Hematopoietic multipotent progenitor cell (in vitro differentiated cells): Measurements from ENCODE around the gene USP44. TPM values are rescaled to one million over a fixed set of nuclear protein-coding genes. Genes with fewer than 3 reads are reported as not detected.
A peak's percentile ranks its signal among the peaks of the same experiment; 100 is the strongest.

Experiments used
- DNase-seq, 3 donors: peaks; one replicate each; pipeline ENCODE4 v3.0.0-alpha.2; 2011 to 2015; ENCODE audit warnings: low read depth in 2 of 3, low spot score in 2 of 3
- total RNA-seq: library from RNA; depleted of rRNA; stranded (reverse); fragments of >200 nt; gene quantifications from one replicate; pipeline ENCODE4 v1.2.3, GENCODE V29; 2012

USP44 gene
- total RNA-seq, 1 donor = 0.54 TPM

DNA sequence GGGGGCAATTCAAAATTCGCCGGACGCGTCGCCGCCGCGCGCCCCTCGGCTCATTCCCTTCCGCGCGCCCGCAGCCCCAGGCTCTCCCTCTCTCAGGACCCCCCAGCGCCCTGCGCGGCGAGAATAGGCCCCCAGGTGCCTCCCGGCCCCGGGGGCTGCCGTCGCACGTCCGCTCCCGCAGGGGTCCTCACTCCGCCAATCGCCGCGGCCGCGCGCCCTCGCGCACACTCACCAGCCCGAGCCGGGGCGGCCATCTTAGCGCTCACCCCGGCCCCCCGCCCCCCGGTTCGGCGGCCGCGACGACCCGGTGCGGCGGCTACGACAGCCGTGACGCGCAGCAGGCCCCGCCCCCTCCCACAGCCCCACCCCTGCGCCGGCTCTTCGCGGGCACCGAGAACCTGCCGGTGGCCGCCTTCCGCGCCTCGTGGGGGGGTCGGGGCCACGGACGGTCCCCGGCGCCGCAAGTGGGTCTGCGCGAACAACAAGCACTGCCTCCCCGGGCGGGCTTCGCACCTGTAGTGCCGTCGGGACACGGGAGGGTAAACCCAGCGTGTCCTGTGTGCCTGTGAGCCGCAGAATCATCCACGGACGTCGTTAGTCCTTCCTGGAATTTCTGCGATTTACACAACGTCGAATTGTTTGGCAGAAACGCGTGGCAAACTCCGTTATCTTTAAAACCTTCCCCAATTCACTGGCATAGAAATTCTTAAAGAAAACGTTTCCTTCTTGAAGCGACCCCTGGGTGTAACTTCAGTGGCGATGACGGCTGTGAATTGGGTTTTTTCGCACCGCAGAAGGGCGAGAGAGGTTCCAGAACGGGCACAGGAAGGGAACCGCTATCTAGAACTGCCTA is 2.5 kb downstream of the USP44 start:
- DNase-seq = peak; percentile 49 to 69 (median 66)

DNA sequence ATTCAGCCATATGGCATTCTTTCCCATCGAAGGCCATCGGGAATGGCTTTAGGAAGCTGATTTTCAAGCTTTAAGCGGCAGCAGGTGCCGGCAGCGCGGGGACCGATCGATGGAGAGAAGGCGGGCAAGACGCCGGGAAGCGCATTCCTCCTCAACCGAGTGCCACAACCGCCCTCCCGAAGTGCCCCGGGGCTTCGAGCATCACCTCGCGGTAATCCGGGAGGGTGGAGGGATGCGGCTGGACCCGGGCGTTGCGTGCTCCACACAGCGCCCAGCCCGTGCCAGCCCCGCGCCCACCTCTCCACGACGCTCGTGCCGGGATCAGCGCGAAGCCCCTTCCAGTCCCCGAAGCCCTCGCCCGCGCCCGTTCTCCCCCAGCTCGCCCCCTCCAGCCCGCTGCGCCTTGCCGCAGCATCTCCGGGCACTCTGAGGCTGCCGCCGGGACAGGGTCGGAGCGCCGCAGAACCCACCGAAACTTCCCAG is 3.2 kb downstream of the USP44 start:
- DNase-seq = peak in 1 of 3 donors; percentile 9

DNA sequence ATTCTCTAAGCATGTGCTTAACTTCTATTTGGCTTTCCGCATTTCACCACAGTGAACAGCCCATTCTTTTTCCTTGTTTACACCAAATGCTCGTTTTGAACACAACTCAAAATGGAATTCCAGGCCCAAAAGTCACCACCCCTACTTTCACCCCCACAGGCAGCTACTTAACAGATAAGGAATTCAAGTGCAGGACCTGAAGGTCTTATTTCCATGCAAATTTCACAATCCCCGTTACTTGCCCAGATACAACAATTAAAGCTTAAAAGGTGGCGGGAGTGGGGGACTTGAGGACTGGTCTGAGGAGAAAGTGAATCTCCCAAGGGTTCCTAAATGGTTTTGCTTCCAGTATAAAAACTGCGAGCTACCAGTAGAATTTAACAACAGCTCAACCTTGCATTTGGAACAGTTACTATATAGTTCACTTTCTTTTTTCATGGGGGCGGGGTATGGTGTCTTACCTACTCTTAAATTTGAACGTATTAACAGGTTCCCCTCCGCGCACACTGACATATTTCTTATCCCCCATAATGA is 3.7 kb downstream of the USP44 start:
- peak in 2 of 3 donors; percentile 14 to 31 for DNase-seq

DNA sequence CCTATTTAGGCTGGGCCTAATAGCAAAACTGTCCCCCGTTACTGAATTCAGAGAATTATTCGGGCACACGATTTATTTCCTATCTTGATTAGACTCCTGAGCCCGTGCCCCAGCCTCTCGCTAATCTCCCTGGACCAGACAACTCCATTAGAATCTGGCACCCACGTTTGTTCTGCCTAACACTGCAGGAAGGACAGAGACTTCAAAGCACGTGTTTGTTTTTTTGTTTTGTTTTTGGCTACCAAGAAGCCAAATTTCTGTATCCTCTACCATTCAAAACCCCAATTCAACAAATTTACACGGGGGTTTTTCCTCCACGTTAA is 4.8 kb downstream of the USP44 start:
- no peak for DNase-seq

DNA sequence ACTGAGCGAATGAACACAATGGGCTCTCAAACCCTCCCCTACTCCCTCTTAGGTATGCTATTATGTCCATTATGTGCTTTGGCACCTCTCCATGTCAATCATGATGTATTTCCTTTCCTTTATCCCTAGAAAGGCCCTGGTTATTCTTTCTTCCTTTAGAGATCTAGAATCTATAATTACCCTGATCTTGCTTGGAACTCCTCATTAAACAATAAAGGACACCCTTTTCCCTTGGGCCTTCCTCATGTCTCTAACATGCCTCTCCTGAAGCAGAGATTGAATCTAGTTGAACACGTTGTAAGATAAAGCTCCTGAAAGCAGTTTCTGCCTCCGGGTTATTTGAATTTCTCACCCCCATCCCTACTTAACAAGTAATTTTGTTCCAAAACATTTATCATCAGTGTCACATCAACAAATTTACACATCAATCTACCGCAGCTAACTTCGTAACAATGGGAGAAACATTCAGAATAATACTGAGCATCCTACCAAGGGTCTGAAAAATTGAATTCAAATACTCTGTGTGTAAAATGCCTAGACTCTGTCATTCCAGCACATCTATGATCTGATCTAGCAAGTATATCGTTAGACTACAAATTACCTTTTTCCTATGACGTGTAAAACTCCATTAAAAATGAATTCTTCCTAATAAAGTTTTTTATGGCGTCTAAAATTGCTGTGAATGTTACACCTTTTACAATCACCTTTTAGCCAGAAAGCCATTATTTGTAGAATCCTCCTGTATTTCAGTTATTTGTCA is 5.4 kb downstream of the USP44 start:
- DNase-seq = no peak

DNA sequence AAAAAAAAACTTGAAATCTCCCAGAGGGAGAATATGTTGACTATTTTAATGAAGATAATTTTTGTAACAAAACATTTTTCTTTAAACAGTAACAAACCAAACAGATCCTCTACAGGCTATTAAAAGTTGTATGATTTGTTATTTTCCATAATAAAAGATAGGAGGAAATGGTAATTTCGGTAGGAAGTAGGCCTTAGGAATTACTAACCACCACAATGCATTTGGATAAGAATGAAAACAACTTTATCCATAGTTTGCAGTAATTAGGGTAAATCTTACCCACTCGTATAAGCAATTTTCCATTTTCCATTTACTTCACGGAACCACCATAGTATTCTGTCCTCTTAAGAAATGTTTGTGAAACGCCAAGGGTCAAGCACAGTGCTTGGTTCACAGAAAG is 6.0 kb downstream of the USP44 start:
- DNase-seq = no peak

DNA sequence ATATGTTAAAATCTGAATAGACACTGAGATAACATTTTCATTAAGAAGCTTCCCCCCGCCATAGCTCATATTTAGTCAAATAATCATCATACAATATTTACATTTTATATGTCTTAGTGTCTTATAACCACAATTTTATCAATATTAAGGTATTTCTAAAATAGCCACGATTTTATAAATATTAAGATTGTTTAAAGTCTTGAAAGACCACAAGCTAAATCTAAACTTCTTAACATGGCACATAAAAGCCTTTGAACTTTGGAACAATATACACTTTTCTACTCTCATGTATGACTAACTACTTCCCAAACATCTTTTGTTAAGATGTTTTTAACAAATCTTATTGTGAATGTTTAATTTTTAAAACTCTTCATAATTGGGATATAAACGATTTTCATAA is 6.5 kb downstream of the USP44 start:
- no peak for DNase-seq

DNA sequence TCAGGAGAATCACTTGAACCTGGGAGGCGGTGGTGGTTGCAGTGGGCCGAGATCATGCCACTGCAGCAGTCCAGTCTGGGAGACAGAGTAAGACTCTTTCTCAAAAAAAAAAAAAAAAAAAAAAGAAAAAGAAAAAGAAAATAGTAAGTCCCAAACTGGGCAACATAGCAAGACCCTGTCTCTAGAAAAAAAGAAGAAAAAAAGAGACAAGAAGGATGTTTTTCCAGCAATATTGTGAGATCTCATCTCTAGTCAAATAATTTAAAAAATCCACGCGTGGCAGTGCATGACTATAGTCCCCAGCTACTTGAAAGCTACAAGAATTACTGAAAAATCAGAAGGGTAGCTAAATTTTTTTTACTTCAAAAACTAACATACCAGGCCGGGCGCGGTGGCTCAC is 8.0 kb downstream of the USP44 start:
- no peak for DNase-seq

DNA sequence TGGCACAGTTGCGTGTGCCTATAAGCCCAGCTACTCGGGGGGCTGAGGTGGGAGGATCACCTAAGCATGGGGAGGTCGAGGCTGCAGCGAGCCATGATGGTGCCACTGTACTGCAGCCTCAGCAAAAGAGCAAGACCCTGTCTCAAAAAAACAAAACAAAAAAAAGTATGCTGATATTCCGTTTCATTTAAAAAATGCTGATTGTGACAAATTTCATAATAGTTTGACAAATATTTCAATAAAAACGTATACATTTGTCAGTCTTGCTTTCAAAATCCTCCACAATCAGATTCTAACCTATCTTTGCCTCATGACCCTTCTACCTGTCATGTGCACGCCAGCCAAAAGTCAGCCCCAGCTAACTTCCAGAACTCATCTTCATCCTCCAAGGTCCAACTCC is 9.8 kb downstream of the USP44 start:
- no peak for DNase-seq

DNA sequence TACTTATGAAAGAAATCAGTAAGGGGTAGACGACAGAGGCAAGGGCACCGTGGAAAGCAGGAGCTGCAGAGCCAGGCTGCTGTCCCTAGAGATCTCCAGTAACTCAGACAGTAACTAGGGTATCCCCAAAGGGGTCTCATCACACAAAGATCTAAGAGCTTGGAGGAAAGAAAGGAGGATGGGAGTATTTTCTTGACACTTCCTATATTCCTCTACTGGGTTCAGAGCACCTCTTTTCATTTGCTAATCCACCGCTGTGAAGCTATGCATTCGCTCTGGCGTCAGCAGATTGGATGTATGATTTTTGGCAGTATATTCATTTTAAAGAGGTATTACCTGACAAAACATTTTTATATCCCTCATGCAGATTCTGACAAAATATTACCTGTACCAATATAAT is 12.6 kb downstream of the USP44 start:
- DNase-seq = no peak

DNA sequence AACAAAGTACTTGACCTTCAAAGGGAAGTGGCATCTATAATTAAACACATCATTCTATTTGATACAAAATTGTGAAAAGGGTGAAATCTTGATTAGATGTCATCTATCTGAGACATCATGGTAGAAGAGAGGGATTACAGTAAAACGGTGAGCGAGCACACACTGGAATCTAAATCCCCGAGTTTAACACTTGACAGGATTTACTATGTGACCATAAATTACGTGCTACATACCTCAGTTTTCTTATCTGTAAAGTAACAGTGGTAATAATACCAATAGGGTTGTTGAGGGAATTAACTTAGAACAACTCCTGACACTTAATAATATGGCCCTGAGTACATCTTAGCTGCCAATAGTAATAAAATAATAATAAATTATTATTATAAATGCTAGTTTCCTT is 13.3 kb downstream of the USP44 start:
- DNase-seq = no peak

DNA sequence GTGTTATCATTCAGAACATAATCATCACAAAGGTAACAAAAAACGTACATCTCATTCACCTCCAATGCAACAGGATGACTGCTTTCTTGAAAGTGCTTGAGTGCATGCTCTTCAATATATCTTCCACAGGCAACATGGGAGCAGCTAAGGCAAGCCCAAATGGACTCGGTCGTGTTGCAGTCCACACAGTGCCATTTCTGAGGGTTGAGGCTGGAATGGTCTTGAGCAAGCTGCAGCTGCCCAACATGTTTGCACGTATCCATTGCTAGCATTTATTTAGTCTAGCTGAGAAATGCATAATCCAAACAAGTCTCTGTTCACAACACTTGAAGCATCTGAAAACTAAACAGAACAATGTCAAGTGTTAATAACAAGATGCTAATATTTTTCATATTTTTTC is 17.3 kb downstream of the USP44 start:
- DNase-seq = no peak

DNA sequence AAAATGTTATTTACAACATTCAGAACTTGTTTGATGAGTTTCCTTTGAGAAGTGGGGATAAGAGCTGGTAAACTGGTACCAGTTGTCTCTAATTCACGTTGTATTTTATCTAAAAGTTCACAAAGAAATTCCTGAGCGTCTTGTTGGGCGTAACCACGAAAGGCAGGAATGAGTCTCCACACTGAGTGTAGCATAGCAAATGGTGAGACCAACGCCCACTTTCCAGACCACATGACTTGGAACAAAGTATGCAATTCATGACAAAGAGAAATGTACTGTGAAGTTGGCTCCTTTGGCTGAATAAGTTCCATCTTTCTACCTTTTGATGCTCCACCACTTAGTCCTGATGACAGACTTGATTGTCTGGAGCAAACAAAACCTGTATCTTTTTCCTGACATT is 18.4 kb downstream of the USP44 start:
- no peak for DNase-seq

DNA sequence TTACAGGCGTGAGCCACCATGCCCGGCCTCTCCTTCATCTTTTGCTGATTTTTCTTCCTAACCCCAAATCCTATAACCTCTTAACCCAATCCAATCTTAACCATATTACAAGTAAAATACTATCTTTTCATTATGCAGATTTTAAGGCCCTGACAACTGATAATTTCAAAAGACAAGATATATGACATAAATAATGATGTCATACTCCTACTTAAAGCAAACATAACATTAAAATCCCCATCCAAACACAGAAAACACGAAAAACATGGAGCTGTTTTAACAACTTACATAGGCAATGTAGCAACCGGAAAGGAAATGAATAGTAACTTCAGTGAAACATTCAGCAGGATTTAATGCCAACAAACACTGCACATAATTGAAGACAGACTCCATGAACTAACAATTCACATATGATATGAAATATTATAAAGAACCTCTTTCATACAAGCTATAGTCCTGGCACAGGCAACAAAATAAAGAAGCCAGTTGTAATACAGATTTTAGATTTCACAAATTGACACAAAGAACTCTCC is 21.5 kb downstream of the USP44 start:
- DNase-seq = no peak

DNA sequence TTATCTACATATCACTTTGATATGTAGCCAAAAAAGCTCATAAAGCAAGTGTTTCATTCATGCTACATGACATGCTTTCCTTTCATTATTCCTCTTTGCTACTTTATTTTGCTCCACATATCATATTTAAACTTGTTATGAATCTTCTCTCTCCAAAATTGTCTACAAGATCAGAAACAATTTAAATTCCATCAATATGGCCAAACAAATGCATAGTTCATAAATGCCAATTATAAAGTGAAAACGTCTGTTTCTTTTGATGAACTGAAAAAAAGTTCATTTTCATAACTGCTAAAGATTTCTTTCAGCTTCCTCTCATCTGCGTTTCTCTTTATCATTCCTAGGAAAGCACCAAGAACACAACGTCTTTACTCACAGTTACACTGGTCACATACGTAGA is 22.8 kb downstream of the USP44 start:
- no peak for DNase-seq

DNA sequence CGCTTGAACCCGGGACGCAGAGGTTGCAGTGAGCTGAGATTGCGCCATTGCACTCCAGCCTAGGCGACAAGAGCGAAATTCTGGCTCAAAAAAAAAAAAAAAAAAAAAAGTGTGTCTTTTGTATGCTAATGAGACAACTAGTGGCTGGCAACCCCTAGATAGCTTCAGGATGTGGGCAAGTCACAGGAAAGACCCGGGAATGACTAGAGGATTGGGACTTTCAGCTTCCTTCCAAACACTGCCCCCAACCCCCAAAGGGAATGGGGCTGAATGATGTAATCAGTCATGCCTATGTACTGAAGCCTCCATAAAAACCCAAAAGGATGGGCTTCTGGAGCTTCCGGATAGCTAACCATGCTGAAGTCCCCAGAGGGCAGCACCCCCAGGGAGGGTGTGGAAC is 28.6 kb downstream of the USP44 start:
- no peak for DNase-seq

DNA sequence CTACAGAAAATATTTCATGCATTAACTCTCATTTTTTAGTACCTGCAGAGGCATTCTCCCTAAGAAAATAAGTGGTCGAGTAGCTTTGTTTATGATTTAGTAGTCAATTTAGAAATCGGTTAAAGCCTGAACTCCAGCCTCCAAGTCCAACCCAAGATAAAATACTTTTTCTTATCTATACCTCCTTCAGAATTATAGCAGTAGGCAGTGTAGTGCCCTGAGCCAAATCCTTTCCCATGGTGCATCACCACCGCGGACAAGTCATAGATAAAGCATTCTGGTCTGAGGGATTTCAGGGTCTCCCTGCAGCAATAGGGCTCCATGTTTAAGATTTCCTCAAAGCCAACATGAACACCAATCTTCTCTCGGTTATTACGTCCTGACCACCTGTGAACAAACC is 30.5 kb downstream of the USP44 start:
- DNase-seq = no peak

DNA sequence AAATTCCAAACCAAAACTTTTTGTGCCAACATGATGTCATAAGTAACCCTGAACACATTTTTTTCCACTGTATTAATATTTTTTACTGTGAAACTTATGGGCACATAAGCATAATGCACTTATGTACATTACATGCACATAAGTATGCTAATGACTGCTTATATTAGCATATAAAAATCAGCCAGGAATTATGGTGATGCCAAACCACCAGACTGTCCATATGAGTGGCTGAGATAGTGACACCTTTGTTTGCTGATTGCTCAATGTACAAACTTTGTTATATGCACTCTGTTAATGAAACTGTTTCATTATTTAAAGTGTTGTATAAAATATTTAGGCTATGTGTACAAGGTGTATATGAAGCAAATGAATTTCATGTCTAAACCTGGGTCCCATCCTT is 32.3 kb downstream of the USP44 start:
- DNase-seq = no peak

DNA sequence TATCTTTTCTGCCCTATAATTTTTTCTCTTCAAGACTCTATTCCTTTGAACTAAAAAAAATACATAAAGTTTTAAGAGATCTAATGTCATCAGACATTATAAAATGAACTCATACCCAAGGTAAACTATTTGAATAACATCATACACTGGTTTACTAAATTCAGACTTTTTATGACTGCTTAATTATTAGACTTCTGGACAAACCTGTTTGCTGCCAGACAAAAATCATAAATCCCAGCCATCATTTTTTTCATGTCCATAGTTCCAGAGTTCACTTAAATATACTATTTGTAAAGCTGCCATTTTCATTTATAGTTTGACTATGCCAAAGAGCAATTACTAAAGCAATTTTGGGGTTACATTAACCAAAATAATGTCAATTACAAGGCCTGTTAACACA is 34.0 kb downstream of the USP44 start:
- DNase-seq = no peak

DNA sequence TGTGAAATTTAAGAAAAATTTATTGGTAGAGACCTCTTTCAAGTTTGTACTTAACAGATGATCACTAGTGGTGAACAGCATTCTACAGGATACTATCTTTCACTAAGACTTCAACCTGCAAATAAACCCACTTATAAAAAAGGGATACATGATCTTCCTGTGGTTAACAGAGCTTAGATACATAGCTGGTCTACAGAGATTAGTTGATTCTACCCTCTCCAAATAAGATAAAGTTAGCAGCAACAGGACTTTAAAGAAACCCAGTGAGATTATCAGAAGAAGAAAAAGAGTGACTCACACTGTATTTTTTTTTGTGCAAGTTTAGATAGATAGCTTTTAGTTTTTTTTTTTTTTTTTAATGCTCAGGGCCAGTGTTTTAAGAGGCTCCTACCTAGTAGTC is 34.5 kb downstream of the USP44 start:
- DNase-seq = peak in 2 of 3 donors; percentile 2 to 18

DNA sequence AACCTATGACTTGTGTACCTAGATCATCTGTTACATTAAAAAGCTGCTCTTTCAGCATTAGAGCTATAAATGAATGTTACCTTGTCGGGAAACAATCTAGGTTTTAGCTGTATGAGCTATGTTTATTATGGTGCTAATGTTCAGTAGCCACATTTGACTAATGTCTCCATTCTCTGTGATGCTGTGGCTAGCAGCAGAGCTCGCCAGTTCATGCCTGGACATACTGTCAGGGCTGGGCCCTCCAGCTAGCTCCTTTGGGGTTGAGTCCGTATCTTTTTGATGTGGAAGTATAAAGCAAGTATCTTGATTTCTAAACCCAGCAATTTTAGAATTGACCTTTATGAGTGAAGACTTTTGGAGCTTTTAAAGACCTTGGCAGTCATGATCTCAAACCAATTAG is 36.1 kb downstream of the USP44 start:
- DNase-seq = no peak

DNA sequence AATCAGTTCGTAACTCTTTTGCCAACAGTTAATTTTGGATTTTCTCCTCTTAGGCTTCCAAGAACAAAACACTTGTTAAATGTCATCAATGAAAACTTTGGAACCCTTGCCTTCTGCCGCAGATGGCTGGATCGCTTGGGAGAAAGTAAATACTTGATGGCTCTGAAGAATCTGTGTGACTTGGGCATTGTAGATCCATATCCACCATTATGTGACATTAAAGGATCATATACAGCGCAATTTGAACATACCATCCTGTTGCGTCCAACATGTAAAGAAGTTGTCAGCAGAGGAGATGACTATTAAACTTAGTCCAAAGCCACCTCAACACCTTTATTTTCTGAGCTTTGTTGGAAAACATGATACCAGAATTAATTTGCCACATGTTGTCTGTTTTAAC is 37.7 kb downstream of the USP44 start:
- no peak for DNase-seq
